Neural cell (in vitro differentiated cells): ENCODE measurements around the gene JUND. TPM values are rescaled to one million over a fixed set of nuclear protein-coding genes. Genes with fewer than 3 reads are reported as not detected.

Source experiments
- H2AFZ ChIP-seq: fragments of 200-600, 300-800 bp; sonication (generic), shearing (Covaris generic); 2 replicates; pipeline ENCODE4 v1.6.0; 2014; ENCODE audit warnings: low read depth, mild to moderate bottlenecking, antibody characterized with exemption, low read length, moderate library complexity
- H3F3A ChIP-seq: fragments of 200-600 bp; shearing (Covaris generic); 2 replicates; pipeline ENCODE4 v1.6.1; 2016; ENCODE audit warnings: mild to moderate bottlenecking, moderate library complexity, mixed read lengths, antibody characterized with exemption, low read length; ENCODE audit not compliant: insufficient read depth, poor library complexity, severe bottlenecking
- H3K27ac ChIP-seq: fragments of 200-600, 300-800 bp; sonication (generic), shearing (Covaris generic); 2 replicates; pipeline ENCODE4 v1.5.1; 2014; ENCODE audit warnings: mild to moderate bottlenecking, low read length, moderate library complexity
- H3K27me3 ChIP-seq: fragments of 300-800, 200-600 bp; sonication (generic), shearing (Covaris generic); 2 replicates; pipeline ENCODE4 v1.6.0; 2014; ENCODE audit warnings: mild to moderate bottlenecking, low read depth, low read length, moderate library complexity; ENCODE audit not compliant: insufficient read depth
- H3K36me3 ChIP-seq: fragments of 300-800, 200-600 bp; sonication (generic), shearing (Covaris generic); 2 replicates; pipeline ENCODE4 v1.5.1; 2014; ENCODE audit warnings: mild to moderate bottlenecking, antibody characterized with exemption, low read length, moderate library complexity; ENCODE audit not compliant: insufficient read depth
- H3K4me2 ChIP-seq: fragments of 300-800, 200-600 bp; sonication (generic), shearing (Covaris generic); 2 replicates; pipeline ENCODE4 v1.6.0; 2014; ENCODE audit warnings: mild to moderate bottlenecking, low read length
- H3K4me3 ChIP-seq: fragments of 300-800, 200-600 bp; sonication (generic), shearing (Covaris generic); 2 replicates; pipeline ENCODE4 v1.5.1; 2014; ENCODE audit warnings: mild to moderate bottlenecking, low read length, moderate library complexity
- H3K79me2 ChIP-seq: fragments of 200-600 bp; shearing (Covaris generic); replicated peaks from 2 replicates; pipeline ENCODE4 v1.6.0; 2014; ENCODE audit warnings: mild to moderate bottlenecking, low read length, moderate library complexity; ENCODE audit not compliant: insufficient read depth
- H3K9ac ChIP-seq: fragments of 300-800, 200-600 bp; sonication (generic), shearing (Covaris generic); 2 replicates; pipeline ENCODE4 v1.6.1; 2016; ENCODE audit warnings: mild to moderate bottlenecking, low read length, mixed read lengths
- H3K9me2 ChIP-seq: fragments of 200-600 bp; shearing (Covaris generic); 2 replicates; pipeline ENCODE4 v1.6.1; 2016; ENCODE audit warnings: mild to moderate bottlenecking, low read length, mixed read lengths; ENCODE audit not compliant: insufficient read depth
- H3K9me3 ChIP-seq: fragments of 200-600, 300-800 bp; sonication (generic), shearing (Covaris generic); 2 replicates; pipeline ENCODE4 v1.6.1; 2016; ENCODE audit warnings: mild to moderate bottlenecking, mixed run types, low read length, moderate library complexity, mixed read lengths
- H4K20me1 ChIP-seq: fragments of 200-600 bp; shearing (Covaris generic); 2 replicates; pipeline ENCODE4 v1.6.1; 2016; ENCODE audit warnings: mild to moderate bottlenecking, mixed run types; ENCODE audit not compliant: insufficient read depth
- EP300 ChIP-seq: fragments of 450-650 bp; conservative IDR thresholded peaks from 2 replicates; pipeline ENCODE4 v1.6.1; 2014; ENCODE audit warnings: antibody characterized with exemption, mild to moderate bottlenecking, moderate library complexity; ENCODE audit not compliant: poor library complexity, severe bottlenecking
- EZH2 ChIP-seq: fragments of 200-600, 300-800 bp; shearing (Covaris generic), sonication (generic); IDR thresholded peaks from 2 replicates; pipeline ENCODE4 v1.6.1; 2014; ENCODE audit warnings: antibody characterized with exemption, low read length, borderline replicate concordance, mild to moderate bottlenecking; ENCODE audit not compliant: insufficient read depth, poor library complexity, severe bottlenecking
- MXI1 ChIP-seq: fragments of 450-650 bp; conservative IDR thresholded peaks from 2 replicates; pipeline ENCODE4 v1.6.1; 2014; ENCODE audit warnings: antibody characterized with exemption, mild to moderate bottlenecking; ENCODE audit not compliant: poor library complexity, severe bottlenecking
- POLR2AphosphoS5 ChIP-seq: IDR thresholded peaks from 2 replicates; pipeline ENCODE4 v1.6.1; 2012
- RAD21 ChIP-seq: fragments of 450-650 bp; conservative IDR thresholded peaks from 2 replicates; pipeline ENCODE4 v1.6.1; 2014; ENCODE audit warnings: antibody characterized with exemption, mild to moderate bottlenecking, moderate library complexity
- SMC3 ChIP-seq: fragments of 450-650 bp; conservative IDR thresholded peaks from 2 replicates; pipeline ENCODE4 v1.6.1; 2014; ENCODE audit warnings: antibody characterized with exemption, mild to moderate bottlenecking, moderate library complexity; ENCODE audit not compliant: poor library complexity
- TAF1 ChIP-seq: IDR thresholded peaks from 2 replicates; pipeline ENCODE4 v1.6.1; 2012; ENCODE audit warnings: low read depth
- polyA plus RNA-seq: library from polyadenylated mRNA; depleted of rRNA; stranded (reverse); fragments of >200 nt; gene quantifications from 2 replicates; pipeline ENCODE4 v1.2.3, GENCODE V29; 2014
- TF ChIP-seq, protein P1 (sequence below): fragments of 450-650 bp; IDR thresholded peaks from 2 replicates; pipeline ENCODE4 v1.5.1; 2014; ENCODE audit warnings: antibody characterized with exemption, mild to moderate bottlenecking, moderate library complexity; ENCODE audit not compliant: poor library complexity, severe bottlenecking
- TF ChIP-seq, protein P2 (sequence below): IDR thresholded peaks from 2 replicates; pipeline ENCODE4 v1.6.1; 2012; ENCODE audit warnings: borderline replicate concordance

Gene JUND
- polyA plus RNA-seq, 1 donor from 2014 or later: 94.9 TPM

DNA sequence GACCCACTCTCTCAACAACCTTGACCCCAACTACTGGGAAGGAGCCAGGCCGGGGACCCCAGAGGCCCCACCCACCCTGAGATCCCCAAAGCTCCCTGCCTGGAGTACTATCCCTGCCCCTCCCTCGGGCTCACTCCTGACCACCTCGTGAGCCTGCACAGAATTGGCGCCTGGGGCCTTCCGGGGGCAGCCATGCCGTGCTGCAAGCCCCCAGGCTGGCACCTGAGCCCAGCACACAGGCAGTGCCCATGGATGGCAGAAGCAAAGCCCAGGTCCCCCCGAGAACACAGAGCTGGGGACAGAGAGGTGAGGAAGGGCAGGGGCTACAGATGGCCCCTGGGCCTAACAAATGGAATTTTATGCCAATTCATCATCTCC is 27.5 kb upstream of the JUND start:
- no peaks in the 10 kb centered on the region for H3K79me2 ChIP-seq
- no peak overlapping the region for H3K27ac ChIP-seq
- no peak overlapping the region for H3K4me3 ChIP-seq
- no peaks in the 10 kb centered on the region for H3F3A ChIP-seq
- H3K36me3 ChIP-seq: no peaks in the 10 kb centered on the region
- H3K4me2 ChIP-seq: no peak overlapping the region
- H2AFZ ChIP-seq: no peak overlapping the region
- no peak overlapping the region for H3K9ac ChIP-seq
- H3K9me3 ChIP-seq: no peaks in the 10 kb centered on the region
- TF ChIP-seq SMC3 (no peak), EP300 (no peak), RAD21 (no peak), POLR2AphosphoS5 (no peak), EZH2 (no peak), MXI1 (no peak), TAF1 (no peak)
- TF ChIP-seq, protein P1, sequence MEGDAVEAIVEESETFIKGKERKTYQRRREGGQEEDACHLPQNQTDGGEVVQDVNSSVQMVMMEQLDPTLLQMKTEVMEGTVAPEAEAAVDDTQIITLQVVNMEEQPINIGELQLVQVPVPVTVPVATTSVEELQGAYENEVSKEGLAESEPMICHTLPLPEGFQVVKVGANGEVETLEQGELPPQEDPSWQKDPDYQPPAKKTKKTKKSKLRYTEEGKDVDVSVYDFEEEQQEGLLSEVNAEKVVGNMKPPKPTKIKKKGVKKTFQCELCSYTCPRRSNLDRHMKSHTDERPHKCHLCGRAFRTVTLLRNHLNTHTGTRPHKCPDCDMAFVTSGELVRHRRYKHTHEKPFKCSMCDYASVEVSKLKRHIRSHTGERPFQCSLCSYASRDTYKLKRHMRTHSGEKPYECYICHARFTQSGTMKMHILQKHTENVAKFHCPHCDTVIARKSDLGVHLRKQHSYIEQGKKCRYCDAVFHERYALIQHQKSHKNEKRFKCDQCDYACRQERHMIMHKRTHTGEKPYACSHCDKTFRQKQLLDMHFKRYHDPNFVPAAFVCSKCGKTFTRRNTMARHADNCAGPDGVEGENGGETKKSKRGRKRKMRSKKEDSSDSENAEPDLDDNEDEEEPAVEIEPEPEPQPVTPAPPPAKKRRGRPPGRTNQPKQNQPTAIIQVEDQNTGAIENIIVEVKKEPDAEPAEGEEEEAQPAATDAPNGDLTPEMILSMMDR: no peak
- TF ChIP-seq, protein P2, sequence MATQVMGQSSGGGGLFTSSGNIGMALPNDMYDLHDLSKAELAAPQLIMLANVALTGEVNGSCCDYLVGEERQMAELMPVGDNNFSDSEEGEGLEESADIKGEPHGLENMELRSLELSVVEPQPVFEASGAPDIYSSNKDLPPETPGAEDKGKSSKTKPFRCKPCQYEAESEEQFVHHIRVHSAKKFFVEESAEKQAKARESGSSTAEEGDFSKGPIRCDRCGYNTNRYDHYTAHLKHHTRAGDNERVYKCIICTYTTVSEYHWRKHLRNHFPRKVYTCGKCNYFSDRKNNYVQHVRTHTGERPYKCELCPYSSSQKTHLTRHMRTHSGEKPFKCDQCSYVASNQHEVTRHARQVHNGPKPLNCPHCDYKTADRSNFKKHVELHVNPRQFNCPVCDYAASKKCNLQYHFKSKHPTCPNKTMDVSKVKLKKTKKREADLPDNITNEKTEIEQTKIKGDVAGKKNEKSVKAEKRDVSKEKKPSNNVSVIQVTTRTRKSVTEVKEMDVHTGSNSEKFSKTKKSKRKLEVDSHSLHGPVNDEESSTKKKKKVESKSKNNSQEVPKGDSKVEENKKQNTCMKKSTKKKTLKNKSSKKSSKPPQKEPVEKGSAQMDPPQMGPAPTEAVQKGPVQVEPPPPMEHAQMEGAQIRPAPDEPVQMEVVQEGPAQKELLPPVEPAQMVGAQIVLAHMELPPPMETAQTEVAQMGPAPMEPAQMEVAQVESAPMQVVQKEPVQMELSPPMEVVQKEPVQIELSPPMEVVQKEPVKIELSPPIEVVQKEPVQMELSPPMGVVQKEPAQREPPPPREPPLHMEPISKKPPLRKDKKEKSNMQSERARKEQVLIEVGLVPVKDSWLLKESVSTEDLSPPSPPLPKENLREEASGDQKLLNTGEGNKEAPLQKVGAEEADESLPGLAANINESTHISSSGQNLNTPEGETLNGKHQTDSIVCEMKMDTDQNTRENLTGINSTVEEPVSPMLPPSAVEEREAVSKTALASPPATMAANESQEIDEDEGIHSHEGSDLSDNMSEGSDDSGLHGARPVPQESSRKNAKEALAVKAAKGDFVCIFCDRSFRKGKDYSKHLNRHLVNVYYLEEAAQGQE: no peak
- H3K27me3 ChIP-seq: no peaks in the 10 kb centered on the region
- no peaks in the 10 kb centered on the region for H3K9me2 ChIP-seq
- no peaks in the 10 kb centered on the region for H4K20me1 ChIP-seq

DNA sequence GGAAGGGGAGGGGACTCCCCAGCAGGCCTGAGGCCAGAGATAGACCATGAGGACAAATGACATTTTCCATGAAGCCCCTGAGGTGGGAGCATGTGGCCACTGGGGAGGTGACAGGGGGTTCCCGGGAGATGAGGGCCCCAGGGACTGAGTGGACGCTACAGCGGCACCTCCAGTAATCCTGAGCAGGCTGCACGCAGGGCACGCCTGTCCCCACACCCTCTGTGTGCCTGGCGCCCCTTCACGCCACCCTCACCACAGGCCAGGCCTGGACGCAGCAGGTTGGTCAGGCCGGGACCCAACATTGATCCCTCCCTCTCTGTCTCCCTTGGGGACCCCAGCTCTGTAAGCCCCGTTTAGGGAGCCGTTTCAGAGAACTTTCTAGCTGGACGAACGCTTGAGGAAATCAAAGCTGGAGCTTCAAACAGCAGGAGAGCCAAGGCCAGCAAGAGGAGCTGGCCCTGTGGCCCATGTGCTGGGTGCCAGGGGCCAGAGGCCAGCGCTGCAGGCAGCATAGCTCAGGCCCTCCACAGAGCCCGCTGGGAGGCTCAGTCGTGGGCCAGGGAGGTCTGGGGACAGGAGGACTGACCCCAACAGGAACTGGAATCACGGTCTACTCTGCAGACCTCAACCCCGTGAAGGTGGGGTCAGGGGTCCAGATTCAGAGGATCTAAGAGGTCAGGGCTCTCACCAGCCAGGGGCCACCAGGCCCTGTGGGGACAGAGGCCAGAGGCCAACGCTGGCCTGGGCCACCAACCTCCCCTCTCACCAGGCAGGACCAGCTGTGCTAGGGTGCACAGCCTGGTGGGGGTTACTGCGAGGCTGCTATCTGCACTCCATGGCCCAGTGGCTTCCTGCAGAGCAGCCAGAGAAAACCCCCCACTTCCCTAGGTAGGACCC is 26.9 kb upstream of the JUND start:
- Histone ChIP-seq H3K27me3 (no peaks in the 10 kb centered on the region), H3K36me3 (no peaks in the 10 kb centered on the region), H3K9ac (no peak overlapping the region), H4K20me1 (no peaks in the 10 kb centered on the region), H3K4me2 (no peak overlapping the region), H3F3A (no peaks in the 10 kb centered on the region), H3K27ac (no peak overlapping the region), H2AFZ (no peak overlapping the region), H3K9me3 (no peaks in the 10 kb centered on the region), H3K79me2 (no peaks in the 10 kb centered on the region), H3K4me3 (no peak overlapping the region), H3K9me2 (no peaks in the 10 kb centered on the region)
- no peak for TF ChIP-seq TAF1
- no peak for TF ChIP-seq SMC3
- TF ChIP-seq, protein P1: no peak
